OCI-LY7 (cell line): ENCODE measurements around the gene GPR25. TPM values are rescaled to one million over a fixed set of nuclear protein-coding genes. Genes with fewer than 3 reads are reported as not detected.

Experiments used
- BruUV-seq: library from RNA; stranded (reverse); fragments of 400-500 nt; replicated peaks from 2 replicates; lab custom pipeline; 2021; lab: Mats Ljungman, UMichigan
- CTCF ChIA-PET: fragments of 300-600 bp; sonication (Branson Sonifier 250); formaldehyde crosslinking; loops from one replicate; lab custom pipeline; 2022; ENCODE audit warnings: antibody characterized with exemption; ENCODE audit not compliant: unreplicated experiment; lab: Charles Lee
- POLR2A ChIA-PET: fragments of 300-600 bp; sonication (Branson Sonifier 250); formaldehyde crosslinking; loops from one replicate; lab custom pipeline; 2022; ENCODE audit warnings: antibody characterized with exemption; lab: Charles Lee
- DNase-seq: peaks from one replicate; pipeline ENCODE4 v3.0.0-alpha.2; 2015; ENCODE audit warnings: low spot score
- H2AFZ ChIP-seq: fragments of 200-600 bp; sonication (generic), shearing (Covaris generic); 2 replicates; pipeline ENCODE4 v1.6.1; 2014; ENCODE audit warnings: mild to moderate bottlenecking, antibody characterized with exemption, low read length, moderate library complexity
- H3K27ac ChIP-seq: fragments of 200-600 bp; sonication (generic); 2 replicates; pipeline ENCODE4 v1.5.1; 2014; ENCODE audit warnings: mixed run types, low read depth, mild to moderate bottlenecking, moderate library complexity, low read length, inconsistent platforms; ENCODE audit not compliant: poor library complexity, severe bottlenecking
- H3K36me3 ChIP-seq: fragments of 200-600 bp; sonication (generic); 2 replicates; pipeline ENCODE4 v1.6.1; 2014; ENCODE audit warnings: mild to moderate bottlenecking, antibody characterized with exemption, low read length, moderate library complexity, mixed read lengths; ENCODE audit not compliant: insufficient read depth
- H3K4me1 ChIP-seq: fragments of 200-600 bp; sonication (generic); 2 replicates; pipeline ENCODE4 v1.5.1; 2014; ENCODE audit warnings: mild to moderate bottlenecking, low read length; ENCODE audit not compliant: insufficient read depth, poor library complexity, severe bottlenecking
- H3K4me2 ChIP-seq: fragments of 200-600 bp; sonication (generic); 2 replicates; pipeline ENCODE4 v1.6.1; 2014; ENCODE audit warnings: mild to moderate bottlenecking, low read length
- H3K4me3 ChIP-seq: fragments of 200-600 bp; sonication (generic); 2 replicates; pipeline ENCODE4 v1.5.1; 2014; ENCODE audit warnings: mild to moderate bottlenecking, low read depth, low read length; ENCODE audit not compliant: poor library complexity, severe bottlenecking
- H3K79me2 ChIP-seq: fragments of 200-600 bp; sonication (generic); 2 replicates; pipeline ENCODE4 v1.6.1; 2016; ENCODE audit warnings: low read depth, mild to moderate bottlenecking, low read length, moderate library complexity, mixed read lengths; ENCODE audit not compliant: insufficient read depth
- H3K9me2 ChIP-seq: fragments of 200-600 bp; sonication (generic); 2 replicates; pipeline ENCODE4 v1.6.1; 2016; ENCODE audit warnings: mild to moderate bottlenecking, low read length, mixed read lengths; ENCODE audit not compliant: insufficient read depth
- H3K9me3 ChIP-seq: fragments of 200-600 bp; sonication (generic); 2 replicates; pipeline ENCODE4 v1.6.1; 2014; ENCODE audit warnings: mild to moderate bottlenecking, mixed run types, low read length, mixed read lengths
- H4K20me1 ChIP-seq: fragments of 200-600 bp; sonication (generic); 2 replicates; pipeline ENCODE4 v1.6.1; 2014; ENCODE audit warnings: mild to moderate bottlenecking, antibody characterized with exemption, low read length, moderate library complexity, mixed read lengths; ENCODE audit not compliant: insufficient read depth
- EZH2phosphoT487 ChIP-seq: fragments of 200-600 bp; sonication (generic); IDR thresholded peaks from 2 replicates; pipeline ENCODE4 v1.6.1; 2018; ENCODE audit warnings: low read depth, borderline replicate concordance, mild to moderate bottlenecking, mixed run types, antibody characterized with exemption, low read length, moderate library complexity, mixed read lengths
- intact Hi-C: fragments of 100-400 bp; cut with micrococcal nuclease; formaldehyde crosslinking; loops from one replicate; pipeline ENCODE4 v1.10.0; 2022; ENCODE audit not compliant: unreplicated experiment
- total RNA-seq, 2 experiments: library from RNA; depleted of rRNA in 1 of 2; stranded (reverse); fragments of >200 nt in 1 of 2; shearing (Covaris generic) in 1 of 2; gene quantifications; 2 replicates each; pipeline ENCODE4 v1.2.3, GENCODE V29; 2014 to 2022
- TF ChIP-seq, protein P1 (sequence below): fragments of 200-600 bp; sonication (generic); conservative IDR thresholded peaks from 2 replicates; pipeline ENCODE4 v1.5.1; 2014; ENCODE audit warnings: mild to moderate bottlenecking, antibody characterized with exemption, low read length, moderate library complexity, mixed read lengths

GPR25 gene
- total RNA-seq, 2 experiments from 2014 or later, result not detected

- Histone ChIP-seq H4K20me1 (no peaks in the 10 kb centered on the region), H3K27ac (no peak overlapping the region), H3K9me3 (no peaks in the 10 kb centered on the region), H3K36me3 (no peaks in the 10 kb centered on the region), H3K9me2 (no peaks in the 10 kb centered on the region), H3K4me1 (no peaks in the 10 kb centered on the region), H3K79me2 (no peaks in the 10 kb centered on the region), H3K4me2 (no peak overlapping the region), H3K4me3 (no peak overlapping the region), H2AFZ (no peak overlapping the region)
- intact Hi-C loops, result no loop called here
- no TSS peak for BruUV-seq
- no peak for DNase-seq
- POLR2A ChIA-PET, result no interaction called here
- no peak for TF ChIP-seq EZH2phosphoT487
- TF ChIP-seq, protein P1, sequence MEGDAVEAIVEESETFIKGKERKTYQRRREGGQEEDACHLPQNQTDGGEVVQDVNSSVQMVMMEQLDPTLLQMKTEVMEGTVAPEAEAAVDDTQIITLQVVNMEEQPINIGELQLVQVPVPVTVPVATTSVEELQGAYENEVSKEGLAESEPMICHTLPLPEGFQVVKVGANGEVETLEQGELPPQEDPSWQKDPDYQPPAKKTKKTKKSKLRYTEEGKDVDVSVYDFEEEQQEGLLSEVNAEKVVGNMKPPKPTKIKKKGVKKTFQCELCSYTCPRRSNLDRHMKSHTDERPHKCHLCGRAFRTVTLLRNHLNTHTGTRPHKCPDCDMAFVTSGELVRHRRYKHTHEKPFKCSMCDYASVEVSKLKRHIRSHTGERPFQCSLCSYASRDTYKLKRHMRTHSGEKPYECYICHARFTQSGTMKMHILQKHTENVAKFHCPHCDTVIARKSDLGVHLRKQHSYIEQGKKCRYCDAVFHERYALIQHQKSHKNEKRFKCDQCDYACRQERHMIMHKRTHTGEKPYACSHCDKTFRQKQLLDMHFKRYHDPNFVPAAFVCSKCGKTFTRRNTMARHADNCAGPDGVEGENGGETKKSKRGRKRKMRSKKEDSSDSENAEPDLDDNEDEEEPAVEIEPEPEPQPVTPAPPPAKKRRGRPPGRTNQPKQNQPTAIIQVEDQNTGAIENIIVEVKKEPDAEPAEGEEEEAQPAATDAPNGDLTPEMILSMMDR, result no peak
- CTCF ChIA-PET, result no interaction called here
These were observed 29.1 kb downstream of the GPR25 start for GRCh38 chr1:200901796-200902444.

GRCh38 chr1:200903793-200904192, 31.0 kb downstream of the GPR25 start:
- DNase-seq, result no peak
- H3K27ac ChIP-seq, result no peak overlapping the region
- no peak overlapping the region for H3K4me2 ChIP-seq
- POLR2A ChIA-PET, result no interaction called here
- CTCF ChIA-PET, result interaction anchor here (1.0 kb wide), 1 partner anchor 26 kb away, joined by 4 read pairs; no protein-coding TSS in a partner anchor
- no peaks in the 10 kb centered on the region for H4K20me1 ChIP-seq
- no peaks in the 10 kb centered on the region for H3K9me3 ChIP-seq
- H3K9me2 ChIP-seq, result no peaks in the 10 kb centered on the region
- H3K36me3 ChIP-seq, result no peaks in the 10 kb centered on the region
- H3K4me1 ChIP-seq, result no peaks in the 10 kb centered on the region
- intact Hi-C loops, result no loop called here
- H3K4me3 ChIP-seq, result no peak overlapping the region
- H3K79me2 ChIP-seq, result no peaks in the 10 kb centered on the region
- BruUV-seq, result no TSS peak
- H2AFZ ChIP-seq, result no peak overlapping the region
- TF ChIP-seq EZH2phosphoT487, result no peak
- TF ChIP-seq, protein P1, result no peak

- Histone ChIP-seq H2AFZ (no peak overlapping the region), H3K4me1 (no peaks in the 10 kb centered on the region), H3K4me3 (no peak overlapping the region), H3K9me3 (no peaks in the 10 kb centered on the region), H3K4me2 (no peak overlapping the region), H4K20me1 (no peaks in the 10 kb centered on the region), H3K27ac (no peak overlapping the region), H3K79me2 (no peaks in the 10 kb centered on the region), H3K36me3 (no peaks in the 10 kb centered on the region), H3K9me2 (no peaks in the 10 kb centered on the region)
- no peak for DNase-seq
- POLR2A ChIA-PET, result interaction anchor here (0.6 to 1.2 kb wide), 2 partner anchors 16 to 247 kb away, joined by 3 read pairs; no protein-coding TSS in a partner anchor
- intact Hi-C loops, result no loop called here
- CTCF ChIA-PET, result no interaction called here
- no peak for TF ChIP-seq EZH2phosphoT487
- TF ChIP-seq, protein P1, result no peak
- no TSS peak for BruUV-seq
These were observed 32.0 kb downstream of the GPR25 start for GRCh38 chr1:200904772-200905171.
